ENCODE data around the gene ADPRH.
A peak's percentile ranks its signal among the peaks of the same experiment; 100 is the strongest.
"Not testable (repeated sequence)": the region's sequence is repeated elsewhere in the genome, so short reads cannot be mapped to it uniquely, and the experiment has no call there.

ADPRH gene

DNA sequence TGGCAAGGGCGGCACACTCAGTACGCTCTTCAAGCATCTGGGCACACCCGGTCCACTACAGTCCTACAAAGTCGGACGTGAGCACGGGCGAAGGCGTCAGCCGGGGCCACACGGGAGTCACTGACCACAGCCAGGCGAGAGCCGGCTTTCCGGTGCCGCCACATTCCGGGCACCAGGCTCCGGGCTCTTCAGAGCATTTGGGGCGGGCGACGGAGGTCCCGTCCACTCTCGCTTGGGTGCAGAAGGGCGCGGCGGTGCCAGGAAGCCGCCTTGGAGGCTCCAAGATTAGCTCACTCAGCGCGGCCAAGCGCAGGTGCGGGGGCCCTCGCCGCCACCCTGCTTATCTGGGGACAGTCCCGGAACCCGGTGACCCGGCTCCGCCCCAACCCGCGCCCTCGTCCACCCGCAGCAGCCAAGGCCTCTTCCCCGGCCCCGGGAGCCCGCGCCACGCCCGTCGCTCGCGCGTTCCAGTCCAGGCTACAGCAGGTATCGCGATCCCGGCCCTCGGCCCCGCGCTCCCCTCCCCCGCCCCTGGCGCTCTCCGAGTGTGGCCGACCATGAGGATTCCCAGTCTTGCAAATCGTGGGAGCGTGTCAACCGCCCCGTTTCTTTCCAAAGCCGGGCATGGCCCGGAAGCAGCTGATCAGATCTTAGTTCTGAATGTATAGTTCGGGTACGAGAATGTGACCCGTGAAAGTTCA lies at the start of gene ADPRH:
Gene ADPRH (plus strand): TSS at position 127 of the 701 bp plus-strand sequence. CDS start 2,678 bp downstream, outside the sequence.
- no peak for DNase-seq (ENCODE audit: low read depth, low spot score)

DNA sequence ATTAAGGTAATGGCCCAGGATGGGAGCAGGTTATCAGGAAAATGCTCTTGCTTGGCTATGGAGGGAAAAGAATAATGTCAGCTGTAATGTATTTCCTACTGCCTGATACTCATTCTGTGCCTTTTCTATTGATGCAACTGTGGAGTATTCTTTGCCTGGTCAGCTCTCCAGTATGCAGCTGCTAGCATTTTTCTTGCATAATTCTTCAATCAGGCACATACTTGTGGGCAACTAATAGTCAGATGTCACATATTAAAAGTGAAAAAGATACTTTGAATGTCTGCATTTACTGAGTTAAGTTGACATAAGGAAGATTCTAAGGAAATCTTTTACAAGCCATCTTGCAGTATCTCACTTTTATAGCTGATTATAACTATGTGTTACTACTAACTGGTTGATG lies 49.4 kb upstream of the ADPRH start:
- no peak for DNase-seq (ENCODE audit: low read depth, low spot score)
- no peak overlapping the region for H3K27ac ChIP-seq

More for the DNA sequence above, at the start of gene ADPRH:
- H3K27ac ChIP-seq: peak within 1 kb of the TSS; percentile 54

DNA sequence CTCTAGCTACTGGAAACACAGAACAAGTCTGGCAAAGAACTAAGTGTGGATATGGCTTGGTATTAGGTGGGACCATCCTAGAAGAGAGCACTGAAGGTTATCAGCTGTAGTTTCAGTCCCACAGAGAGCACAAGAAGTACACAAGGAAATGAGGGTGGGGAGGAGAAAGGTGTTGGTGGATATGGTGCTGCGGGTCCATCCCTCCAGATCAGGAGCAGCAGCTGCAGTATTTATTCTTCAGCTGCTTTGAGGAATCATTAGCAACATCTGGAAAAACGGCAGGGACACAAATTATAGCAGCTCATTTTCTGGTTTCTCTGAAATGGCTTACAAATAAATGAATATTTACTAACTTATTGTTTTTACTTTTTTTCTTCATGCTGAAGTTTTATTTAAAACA lies 48.8 kb upstream of the ADPRH start:
- no peak overlapping the region for H3K27ac ChIP-seq
- no peak for DNase-seq (ENCODE audit: low read depth, low spot score)

DNA sequence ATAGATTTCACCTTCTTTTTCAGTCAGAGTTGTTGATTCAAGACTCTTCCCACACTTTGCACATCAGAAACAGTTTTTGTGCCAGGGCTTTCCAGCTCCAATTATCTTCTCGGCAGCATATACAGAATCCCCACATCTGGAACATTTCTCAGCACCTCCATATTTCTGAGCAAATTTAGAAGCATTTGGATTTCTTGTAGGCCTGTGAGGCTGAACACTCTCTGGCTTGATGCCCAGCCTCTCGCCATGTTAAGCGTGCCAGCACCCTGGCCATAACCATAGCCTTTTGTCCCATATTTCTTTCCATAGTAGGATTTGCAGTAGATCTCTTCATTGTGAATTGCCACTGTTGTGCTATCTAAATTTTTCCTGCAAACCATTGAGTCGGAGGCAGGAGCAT lies 48.1 kb upstream of the ADPRH start:
- H3K27ac ChIP-seq: no peak overlapping the region
- no peak for DNase-seq (ENCODE audit: low read depth, low spot score)

- no peak overlapping the region for H3K27ac ChIP-seq
- no peak for DNase-seq (ENCODE audit: low read depth, low spot score)
These were observed 45.0 kb upstream of the ADPRH start for GRCh38 chr3:119534296-119534695.

DNA sequence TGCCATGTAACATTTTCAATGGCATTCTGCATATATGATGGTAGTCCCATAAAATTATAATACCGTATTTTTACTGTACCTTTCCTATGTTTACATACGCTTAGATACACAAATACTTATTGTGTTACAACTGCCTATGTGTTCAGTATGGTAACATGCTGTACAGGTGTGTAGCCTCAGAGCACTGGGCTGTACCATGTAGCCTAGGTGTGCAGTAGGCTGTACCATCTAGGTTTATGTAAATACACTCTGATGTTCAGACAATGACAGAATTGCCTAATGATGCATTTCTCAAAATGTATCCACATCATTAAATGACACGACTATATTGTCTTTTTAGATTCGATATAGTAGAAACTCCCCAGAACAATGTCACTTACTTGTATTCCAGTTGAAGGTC lies 42.5 kb upstream of the ADPRH start:
- no peak overlapping the region for H3K27ac ChIP-seq
- DNase-seq (ENCODE audit: low read depth, low spot score): no peak

GRCh38 chr3:119538772-119539171 lies 40.5 kb upstream of the ADPRH start:
- H3K27ac ChIP-seq: no peak overlapping the region
- no peak for DNase-seq (ENCODE audit: low read depth, low spot score)

GRCh38 chr3:119541547-119541946 lies 37.7 kb upstream of the ADPRH start:
- no peak for DNase-seq (ENCODE audit: low read depth, low spot score)
- no peak overlapping the region for H3K27ac ChIP-seq

DNA sequence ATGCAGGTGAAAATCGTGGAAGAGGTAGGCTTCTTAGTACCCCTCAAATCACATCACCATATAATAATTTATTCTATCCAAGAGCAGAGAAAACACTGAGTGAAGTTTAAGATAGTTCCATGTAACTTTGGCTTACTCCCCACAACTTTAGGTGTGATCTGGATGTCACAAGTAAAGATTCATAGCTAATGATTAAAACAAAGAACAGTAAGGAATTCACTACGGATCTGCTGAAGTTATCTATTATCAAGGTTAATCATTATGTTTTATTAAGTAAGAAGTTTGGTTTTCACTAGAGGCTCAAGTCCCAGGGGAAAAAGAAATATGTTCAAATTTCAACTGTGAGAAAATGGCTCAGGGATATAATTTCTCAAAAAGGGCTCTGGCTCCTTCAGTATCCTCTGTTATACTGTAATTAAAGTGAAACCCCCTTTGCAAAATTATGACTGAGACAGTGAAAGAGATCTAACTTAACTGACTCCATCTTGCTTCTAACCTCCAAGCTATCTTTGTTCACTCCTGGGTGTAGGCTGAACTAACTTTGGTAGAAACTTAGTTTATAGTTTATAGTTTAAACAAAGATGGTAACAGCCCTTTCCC lies 37.0 kb upstream of the ADPRH start:
- DNase-seq (ENCODE audit: low read depth, low spot score): no peak
- no peak overlapping the region for H3K27ac ChIP-seq

DNA sequence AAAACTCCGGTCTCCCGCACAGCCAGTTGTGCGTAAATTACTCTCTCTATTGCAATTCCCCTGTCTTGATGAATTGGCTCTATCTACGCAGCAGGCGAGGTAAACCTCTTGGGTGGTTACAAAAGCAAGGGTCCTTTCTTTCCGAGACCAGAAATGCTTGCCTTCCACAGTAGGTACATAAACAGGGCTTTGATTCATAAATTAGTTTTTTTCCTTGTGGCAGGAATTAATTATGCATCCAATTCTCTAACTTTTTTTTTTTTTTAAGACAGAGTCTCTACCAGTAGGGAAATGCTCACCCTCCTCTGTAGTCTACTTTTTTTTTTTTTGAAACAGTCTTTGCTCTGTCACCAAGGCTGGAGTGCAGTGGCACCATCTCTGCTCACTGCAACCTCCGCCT lies 36.1 kb upstream of the ADPRH start:
- no peak overlapping the region for H3K27ac ChIP-seq
- DNase-seq (ENCODE audit: low read depth, low spot score): no peak

DNA sequence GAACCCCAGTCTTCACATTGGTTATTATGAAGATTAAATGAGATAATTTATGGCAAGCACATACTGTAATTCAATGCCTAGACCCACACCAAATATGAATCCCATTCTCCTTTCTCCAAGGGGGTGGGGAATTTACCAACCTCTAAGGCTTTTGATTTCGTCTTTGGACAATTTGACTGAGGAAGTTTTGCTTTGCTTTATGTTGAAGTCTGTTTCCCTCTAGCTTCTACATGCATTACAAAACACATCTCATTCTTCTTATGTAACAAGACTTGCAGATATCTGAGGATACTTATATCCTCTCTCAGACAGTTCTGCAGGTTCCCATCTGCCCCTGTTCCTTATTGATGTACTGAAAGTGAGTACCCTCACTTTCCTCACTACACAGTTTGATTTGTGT lies 32.1 kb upstream of the ADPRH start:
- DNase-seq (ENCODE audit: low read depth, low spot score): no peak

DNA sequence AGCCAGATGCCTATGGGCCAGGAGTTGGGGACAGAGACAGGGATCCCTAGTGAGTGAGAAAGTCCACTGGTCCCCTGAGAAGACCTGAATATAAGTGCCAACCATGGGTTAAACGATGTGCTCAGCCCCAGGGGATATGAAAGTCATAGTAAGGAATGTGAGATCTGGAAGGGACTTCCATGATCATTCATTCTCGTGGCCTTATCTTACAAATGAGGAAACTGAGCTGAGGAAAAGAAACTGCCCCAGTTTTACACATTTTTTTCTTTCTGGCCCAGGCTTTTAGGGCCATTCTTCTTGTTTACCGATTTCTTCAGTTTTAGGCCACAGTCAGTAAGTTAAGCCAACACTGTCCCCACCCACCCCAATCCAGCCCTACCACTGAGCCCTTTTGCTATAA lies 31.0 kb upstream of the ADPRH start:
- DNase-seq (ENCODE audit: low read depth, low spot score): no peak

More for the DNA sequence above, 32.1 kb upstream of the ADPRH start:
- H3K27ac ChIP-seq: no peak overlapping the region

DNA sequence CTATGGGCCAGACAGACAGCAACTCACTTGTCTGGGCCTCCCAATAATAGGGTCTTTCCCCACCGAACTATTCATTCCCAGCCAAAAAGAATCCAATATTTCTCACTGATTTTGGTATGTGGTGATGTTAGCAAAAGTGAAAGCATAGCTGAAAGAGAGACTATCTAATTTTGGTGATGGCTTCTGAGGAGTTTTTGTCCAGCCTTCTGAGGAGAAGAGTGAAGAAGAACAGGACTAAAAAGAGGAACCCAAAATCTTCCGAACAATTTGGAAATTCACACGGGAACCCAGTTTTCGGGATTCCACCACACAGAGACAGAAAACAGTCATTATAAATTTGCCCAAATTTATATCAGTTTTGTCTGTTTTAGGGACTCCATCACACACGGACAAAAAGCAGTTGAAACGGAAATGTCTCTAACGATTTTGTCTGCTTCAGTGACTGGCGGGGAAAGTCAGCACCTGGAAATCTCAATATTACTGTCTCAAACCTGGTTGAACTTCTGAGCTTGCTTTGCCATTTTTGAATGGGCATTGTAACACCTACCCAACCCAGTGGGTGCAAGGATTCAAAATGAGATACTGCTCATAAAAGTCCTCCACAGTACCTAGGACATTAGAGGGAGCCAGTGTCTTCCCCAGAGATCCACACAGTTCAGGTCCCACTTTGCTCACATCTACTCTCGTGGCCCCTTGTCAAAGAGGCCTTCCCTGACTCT lies 28.9 kb upstream of the ADPRH start:
- DNase-seq (ENCODE audit: low read depth, low spot score): no peak

More for the DNA sequence above, 31.0 kb upstream of the ADPRH start:
- H3K27ac ChIP-seq: no peak overlapping the region

DNA sequence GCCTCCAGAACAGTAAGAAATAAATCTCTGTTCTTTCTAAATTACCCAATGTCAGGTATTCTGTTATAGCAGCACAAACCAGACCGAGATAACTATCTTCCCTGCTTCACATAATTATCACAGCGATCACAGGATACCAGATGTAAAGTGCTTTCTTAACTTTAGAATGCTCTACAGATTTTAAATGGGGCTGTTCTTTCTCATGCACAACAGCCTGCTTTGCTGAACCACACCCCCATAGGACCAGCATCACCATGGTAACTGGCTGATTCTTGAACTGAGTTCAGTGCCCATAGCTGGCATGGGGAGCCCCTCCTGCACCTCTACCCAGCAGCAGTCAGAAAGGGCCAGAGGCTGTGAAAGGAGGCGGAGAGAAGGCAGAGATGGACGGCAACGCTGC lies 27.7 kb upstream of the ADPRH start:
- DNase-seq (ENCODE audit: low read depth, low spot score): no peak
- no peak overlapping the region for H3K27ac ChIP-seq

More for the DNA sequence above, 28.9 kb upstream of the ADPRH start:
- H3K27ac ChIP-seq: no peak overlapping the region

- DNase-seq (ENCODE audit: low read depth, low spot score); H3K27ac ChIP-seq: not testable (repeated sequence)
These were observed 26.4 kb upstream of the ADPRH start for GRCh38 chr3:119552928-119553327.

- DNase-seq (ENCODE audit: low read depth, low spot score): no peak
- no peak overlapping the region for H3K27ac ChIP-seq
These were observed 25.4 kb upstream of the ADPRH start for GRCh38 chr3:119553823-119554415.

DNA sequence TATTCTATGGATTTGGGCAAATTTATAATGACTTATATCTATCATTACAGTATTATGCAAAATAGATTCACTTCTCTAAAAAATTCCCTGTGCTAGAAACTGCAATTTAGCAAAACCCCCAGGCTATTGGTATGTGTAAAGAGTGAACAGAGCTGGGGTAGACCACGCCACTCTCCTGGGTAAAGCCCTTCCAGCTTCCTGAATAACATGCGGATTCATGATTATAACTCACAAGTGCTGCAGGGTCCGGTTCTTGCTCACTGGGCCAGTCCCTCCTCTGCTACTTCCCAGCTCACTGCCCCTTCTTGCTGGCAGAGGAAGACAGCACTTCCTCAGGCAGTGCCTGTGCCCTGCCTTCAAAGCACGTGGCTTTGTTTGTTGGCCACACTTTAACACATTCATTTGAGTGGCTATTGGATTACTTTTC lies 24.0 kb upstream of the ADPRH start:
- no peak overlapping the region for H3K27ac ChIP-seq
- no peak for DNase-seq (ENCODE audit: low read depth, low spot score)

GRCh38 chr3:119555929-119556328 lies 23.4 kb upstream of the ADPRH start:
- H3K27ac ChIP-seq: no peak overlapping the region
- no peak for DNase-seq (ENCODE audit: low read depth, low spot score)

DNA sequence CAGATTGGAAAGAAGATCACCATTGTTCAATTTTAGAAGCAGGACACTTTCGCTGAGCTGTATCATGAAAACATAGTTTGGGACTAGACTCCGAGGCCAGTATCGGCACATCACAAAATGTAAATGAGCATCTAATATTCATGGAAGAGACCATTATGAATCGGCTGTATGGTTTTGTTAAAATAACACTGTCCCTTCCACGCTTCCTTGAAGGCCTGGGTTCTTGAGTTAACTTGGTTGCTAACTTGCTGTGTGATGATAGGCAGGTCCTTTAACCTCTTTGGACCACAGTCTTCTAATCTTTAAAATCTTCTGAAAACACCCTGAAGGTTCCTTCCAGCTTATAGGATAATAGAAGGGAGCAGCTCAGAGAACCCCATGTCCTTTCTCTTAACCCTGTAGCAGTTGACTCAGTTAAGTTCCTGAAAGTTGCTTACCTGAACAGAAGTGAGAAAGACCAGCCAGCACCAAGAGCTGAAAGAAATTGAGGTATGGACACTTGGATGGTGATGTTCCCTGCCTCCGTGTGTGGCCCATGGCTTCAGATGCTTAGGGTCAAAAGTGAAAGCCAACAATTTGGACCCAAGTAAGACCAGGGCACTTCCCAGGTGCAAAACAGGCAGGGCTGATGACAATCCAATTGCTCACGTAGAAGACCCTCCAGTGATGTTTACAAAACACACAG lies 22.0 kb upstream of the ADPRH start:
- no peak overlapping the region for H3K27ac ChIP-seq
- no peak for DNase-seq (ENCODE audit: low read depth, low spot score)

- no peak overlapping the region for H3K27ac ChIP-seq
- no peak for DNase-seq (ENCODE audit: low read depth, low spot score)
These were observed 21.4 kb upstream of the ADPRH start for GRCh38 chr3:119557877-119558269.

Measured in epithelial cell of prostate (primary cell).